T-helper 17 cell (primary cell): ENCODE results near the gene SCCPDH. TPM values are rescaled to one million over a fixed set of nuclear protein-coding genes. Genes with fewer than 3 reads are reported as not detected.
"Not testable (repeated sequence)": the region's sequence is repeated elsewhere in the genome, so short reads cannot be mapped to it uniquely, and the experiment has no call there.

ENCODE experiments used
- ATAC-seq: fragments of 150-1000 bp; cut with Tn5 transposase; 2 replicates; pipeline ENCODE4 v1.10.0; 2021; ENCODE audit warnings: mild to moderate bottlenecking, moderate library complexity
- DNase-seq, 3 donors: peaks; one replicate each; pipeline versions ENCODE4 v3.0.0 to v3.0.0-alpha.2; 2020 to 2021
- H3K9me3 ChIP-seq: one replicate; pipeline ENCODE4 v1.7.0; 2013; ENCODE audit warnings: low read length, mild to moderate bottlenecking; ENCODE audit not compliant: control insufficient read depth, poor library complexity, severe bottlenecking
- H3K27ac Mint-ChIP-seq: one replicate; pipeline ENCODE4 v1.8.0; 2022; ENCODE audit warnings: mild to moderate bottlenecking, moderate library complexity, mixed read lengths
- H3K27me3 Mint-ChIP-seq: one replicate; pipeline ENCODE4 v1.8.0; 2022; ENCODE audit warnings: mixed read lengths
- H3K36me3 Mint-ChIP-seq: one replicate; pipeline ENCODE4 v1.8.0; 2022; ENCODE audit warnings: low read depth, mixed read lengths
- H3K4me1 Mint-ChIP-seq: one replicate; pipeline ENCODE4 v1.8.0; 2022; ENCODE audit warnings: mild to moderate bottlenecking, mixed read lengths
- H3K4me3 Mint-ChIP-seq: one replicate; pipeline ENCODE4 v1.8.0; 2022; ENCODE audit warnings: mild to moderate bottlenecking, moderate library complexity, mixed read lengths
- total RNA-seq, 4 donors: library from RNA in 2 of 4; stranded (reverse) in 2 of 4; gene quantifications; one replicate each; pipeline ENCODE4 v1.2.3 and lab custom pipeline; 2022 to 2026

The SCCPDH gene
- total RNA-seq, 2 donors from 2014 or later = 1.9 to 3.2 TPM

DNA sequence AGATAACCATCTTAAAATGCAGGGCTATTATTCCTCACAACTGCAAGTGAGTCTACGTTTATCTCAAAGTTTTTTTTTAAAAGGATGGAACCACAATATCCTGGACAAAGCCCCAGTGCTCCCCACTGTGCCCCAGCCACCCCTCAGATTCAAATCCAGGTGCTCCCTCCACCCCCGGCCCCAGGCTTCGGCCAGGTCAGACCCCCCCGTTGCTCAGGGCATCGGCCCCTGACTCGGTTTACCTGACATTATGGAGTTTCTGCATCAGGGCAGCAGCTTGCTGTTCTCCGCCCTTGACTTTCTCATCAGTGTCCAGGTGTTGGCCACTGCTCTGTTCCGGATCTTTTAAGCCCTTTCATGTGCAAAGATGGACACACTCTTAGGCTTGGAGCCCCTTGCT, 72.9 kb downstream of the SCCPDH start:
- no peak overlapping the region for H3K27ac Mint-ChIP-seq
- H3K4me3 Mint-ChIP-seq = no peak overlapping the region

DNA sequence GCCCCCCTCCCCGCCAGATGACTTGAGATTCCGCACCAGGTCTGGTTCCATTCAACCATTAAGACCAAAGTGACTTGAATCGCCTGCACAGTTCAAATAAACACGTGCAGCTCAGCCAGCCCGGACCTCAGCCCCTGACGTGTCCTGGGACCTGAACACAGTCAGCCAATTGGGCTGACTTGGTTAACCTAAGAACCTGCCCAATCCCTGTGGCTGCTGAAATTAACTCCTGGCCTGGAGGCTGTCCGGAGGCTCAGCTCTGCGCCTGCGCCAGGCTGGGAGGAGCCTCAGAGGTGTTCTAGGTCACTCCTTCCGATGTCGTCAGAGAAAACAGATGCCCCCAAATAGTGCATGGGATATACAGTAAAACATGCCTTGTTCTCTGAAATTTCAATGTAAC, 73.4 kb downstream of the SCCPDH start:
- Mint-ChIP-seq H3K27ac (no peak overlapping the region), H3K4me1 (no peaks in the 10 kb centered on the region), H3K27me3 (peaks cover 14% of the 10 kb centered on the region), H3K36me3 (no peaks in the 10 kb centered on the region), H3K4me3 (no peak overlapping the region)
- ATAC-seq (no peak), DNase-seq (no peak)
- H3K9me3 ChIP-seq = no peaks in the 10 kb centered on the region

More for the DNA sequence above, 72.9 kb downstream of the SCCPDH start:
- no peaks in the 10 kb centered on the region for H3K9me3 ChIP-seq
- Mint-ChIP-seq H3K36me3 (no peaks in the 10 kb centered on the region), H3K27me3 (peaks cover 15% of the 10 kb centered on the region), H3K4me1 (no peaks in the 10 kb centered on the region)
- DNase-seq (no peak), ATAC-seq (no peak)

DNA sequence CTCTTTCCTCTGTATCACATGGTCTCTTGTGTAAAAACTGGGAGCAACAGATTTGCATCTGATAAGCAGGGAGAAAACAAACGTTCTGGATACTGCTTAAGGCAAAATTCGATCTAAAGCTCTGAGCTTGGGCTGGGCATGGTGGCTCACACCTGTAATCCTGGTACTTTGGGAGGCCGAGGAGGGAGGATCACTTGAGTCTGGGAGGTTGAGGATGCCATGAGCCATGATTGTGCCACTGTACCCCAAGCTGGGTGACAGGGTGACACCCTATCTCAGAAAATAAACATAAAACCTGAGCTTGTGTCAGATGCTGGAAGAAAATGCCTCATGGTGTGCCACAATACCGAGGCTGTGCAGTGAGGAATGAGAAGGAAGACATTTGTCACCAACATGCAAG, 73.9 kb downstream of the SCCPDH start:
- ATAC-seq = no peak
- H3K9me3 ChIP-seq = no peaks in the 10 kb centered on the region
- H3K4me1 Mint-ChIP-seq = no peaks in the 10 kb centered on the region

DNA sequence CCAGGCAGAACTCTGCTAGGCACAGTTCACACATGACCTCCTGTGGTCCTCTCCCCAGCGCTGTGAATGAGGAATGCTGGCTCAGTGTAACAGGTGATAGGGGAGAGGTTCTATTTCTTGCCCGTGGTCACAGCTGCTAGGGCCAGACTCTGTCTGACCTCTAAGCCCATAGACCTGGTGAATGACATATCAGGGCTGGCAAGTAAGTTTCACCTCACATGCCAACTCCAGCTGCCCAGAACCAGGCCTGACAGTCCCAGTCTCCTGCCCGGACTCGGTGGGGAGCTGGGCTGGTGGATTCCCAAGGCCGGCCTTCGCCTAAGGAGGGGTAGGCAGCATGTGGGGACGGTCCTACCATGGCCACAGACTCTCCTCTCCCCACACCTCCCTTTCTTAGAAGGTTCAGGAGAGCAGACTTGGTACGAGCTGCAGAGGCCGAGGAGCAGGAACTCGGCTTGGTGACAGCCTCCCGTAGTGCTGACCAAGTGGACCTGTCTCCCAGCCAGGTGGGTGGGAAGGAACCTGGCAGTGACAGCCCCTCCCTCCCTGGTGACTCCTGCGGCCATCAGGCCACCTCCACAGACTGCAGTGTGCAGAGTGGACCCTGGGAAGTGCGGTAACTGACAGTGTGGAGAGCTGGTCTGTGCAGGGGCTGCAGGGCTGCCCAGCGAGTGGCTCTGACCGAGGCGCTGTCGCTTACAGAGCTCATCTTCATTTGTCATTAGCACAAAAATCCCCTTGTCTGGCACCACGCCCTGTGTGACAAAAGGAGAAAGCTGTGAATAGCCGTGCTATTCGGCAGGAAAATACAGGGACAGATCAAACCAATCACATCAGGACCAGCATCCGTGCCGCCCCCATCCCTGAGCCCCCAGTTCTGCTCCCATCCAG, 74.6 kb downstream of the SCCPDH start:
- DNase-seq = no peak
- Mint-ChIP-seq H3K4me3 (no peak overlapping the region), H3K27me3 (peaks cover 14% of the 10 kb centered on the region), H3K4me1 (no peaks in the 10 kb centered on the region), H3K36me3 (no peaks in the 10 kb centered on the region), H3K27ac (no peak overlapping the region)
- H3K9me3 ChIP-seq = no peaks in the 10 kb centered on the region
- no peak for ATAC-seq

More for the DNA sequence above, 73.9 kb downstream of the SCCPDH start:
- Mint-ChIP-seq H3K36me3 (no peaks in the 10 kb centered on the region), H3K4me3 (no peak overlapping the region), H3K27ac (no peak overlapping the region), H3K27me3 (peaks cover 14% of the 10 kb centered on the region)
- DNase-seq = no peak

DNA sequence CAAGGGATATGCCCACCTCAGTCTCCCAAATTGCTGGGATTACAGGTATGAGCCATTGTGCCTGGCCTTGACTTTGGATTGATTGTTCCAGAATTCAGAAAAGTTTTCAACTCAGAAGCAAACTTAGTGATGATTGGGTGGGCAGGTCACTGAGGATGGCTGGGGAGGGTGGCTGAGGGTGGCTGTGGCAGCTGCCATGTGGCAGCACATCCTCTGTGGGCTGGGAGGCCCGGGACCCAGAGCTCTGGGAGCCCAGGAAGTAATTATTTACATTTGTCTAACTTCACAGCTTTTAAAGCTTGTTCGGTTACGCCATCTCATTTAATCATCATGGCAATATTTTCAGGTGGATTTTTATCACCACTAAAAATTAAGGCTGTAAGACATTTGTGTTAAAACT, 76.1 kb downstream of the SCCPDH start:
- ATAC-seq (no peak), DNase-seq (no peak)
- Mint-ChIP-seq H3K4me1 (no peaks in the 10 kb centered on the region), H3K4me3 (no peak overlapping the region), H3K27ac (no peak overlapping the region), H3K36me3 (no peaks in the 10 kb centered on the region), H3K27me3 (peaks cover 14% of the 10 kb centered on the region)
- H3K9me3 ChIP-seq = no peaks in the 10 kb centered on the region

DNA sequence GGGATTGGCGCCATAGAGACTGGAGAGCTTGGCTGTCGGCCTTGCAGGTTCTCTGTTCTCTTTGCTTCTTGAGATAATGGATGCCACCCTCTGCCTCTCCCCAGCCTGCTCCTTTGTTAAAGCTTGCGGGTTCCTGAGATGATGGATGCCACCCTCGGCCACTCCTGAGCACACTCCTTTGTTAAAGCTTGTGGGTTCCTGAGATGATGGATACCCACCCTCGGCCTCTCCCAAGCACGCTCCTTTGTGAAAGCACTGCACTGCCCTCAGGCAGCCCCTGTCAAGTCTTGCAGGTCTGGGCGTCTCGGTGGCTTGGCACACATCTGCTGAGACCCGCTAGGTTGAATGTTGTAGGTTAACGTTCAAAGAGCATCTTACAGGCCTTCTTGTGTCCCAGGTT, 76.5 kb downstream of the SCCPDH start:
- DNase-seq (no peak), ATAC-seq (no peak)
- Mint-ChIP-seq H3K36me3 (no peaks in the 10 kb centered on the region), H3K4me1 (no peaks in the 10 kb centered on the region), H3K4me3 (no peak overlapping the region), H3K27ac (no peak overlapping the region), H3K27me3 (peaks cover 14% of the 10 kb centered on the region)
- H3K9me3 ChIP-seq = no peaks in the 10 kb centered on the region

DNA sequence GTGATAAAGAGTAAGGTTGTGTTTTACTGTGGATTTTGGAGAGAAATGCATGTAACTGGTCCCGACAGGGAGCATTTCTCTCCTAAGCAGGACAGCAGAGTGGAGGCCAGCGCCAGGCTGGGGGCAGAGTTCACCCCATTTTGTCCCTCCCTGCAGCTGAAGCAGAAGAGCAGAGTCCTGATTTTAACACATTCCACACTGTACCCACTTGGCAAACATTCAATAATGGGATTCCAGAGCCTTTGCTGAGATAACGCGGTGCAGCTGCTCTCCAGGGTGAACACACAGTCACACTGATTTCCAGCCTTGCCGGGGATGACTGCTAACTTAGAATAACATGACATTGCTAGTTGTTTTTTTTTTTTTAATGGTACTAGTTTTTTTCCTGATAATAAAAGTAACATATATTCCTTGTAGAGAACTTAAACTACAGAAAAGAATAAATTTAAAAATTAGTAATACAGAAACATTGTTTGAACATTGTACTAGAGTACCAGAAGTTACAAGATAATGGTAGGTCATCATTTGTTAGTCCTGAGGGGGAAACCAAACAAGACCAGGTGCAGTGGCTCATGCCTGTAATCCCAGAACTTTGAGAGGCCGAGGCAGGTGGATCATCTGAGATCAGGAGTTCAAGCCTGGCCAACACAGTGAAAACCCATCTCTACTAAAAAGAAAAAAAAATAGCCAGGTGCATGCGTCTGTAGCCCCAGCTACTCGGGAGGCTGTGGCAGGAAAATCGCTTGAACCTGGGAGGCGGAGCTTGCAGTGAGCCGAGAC, 77.2 kb downstream of the SCCPDH start:
- Mint-ChIP-seq H3K36me3 (no peaks in the 10 kb centered on the region), H3K27me3 (peaks cover 14% of the 10 kb centered on the region)

DNA sequence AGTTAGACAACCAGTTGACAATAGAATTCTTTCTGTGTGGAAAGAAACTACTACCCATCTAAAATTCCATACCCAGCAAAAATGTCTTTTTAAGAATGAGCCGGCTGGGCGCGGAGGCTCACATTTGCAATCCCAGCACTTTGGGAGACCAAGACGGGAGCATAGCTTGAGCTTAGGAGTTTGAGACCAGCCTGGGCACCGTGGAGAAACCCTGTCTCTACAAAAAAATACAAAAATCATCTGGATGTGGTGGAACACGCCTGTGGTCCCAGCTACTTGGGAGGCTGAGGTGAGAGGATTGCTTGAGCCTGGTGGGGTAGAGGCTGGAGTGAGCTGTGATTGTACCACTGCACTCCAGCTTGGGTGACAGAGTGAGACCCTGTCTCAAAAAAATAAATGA, 79.2 kb downstream of the SCCPDH start:
- Mint-ChIP-seq H3K36me3 (no peaks in the 10 kb centered on the region), H3K27ac (no peak overlapping the region)

More for the DNA sequence above, 77.2 kb downstream of the SCCPDH start:
- DNase-seq (no peak), ATAC-seq (no peak)
- no peaks in the 10 kb centered on the region for H3K9me3 ChIP-seq
- no peak overlapping the region for H3K27ac Mint-ChIP-seq
- no peaks in the 10 kb centered on the region for H3K4me1 Mint-ChIP-seq
- H3K4me3 Mint-ChIP-seq = no peak overlapping the region

DNA sequence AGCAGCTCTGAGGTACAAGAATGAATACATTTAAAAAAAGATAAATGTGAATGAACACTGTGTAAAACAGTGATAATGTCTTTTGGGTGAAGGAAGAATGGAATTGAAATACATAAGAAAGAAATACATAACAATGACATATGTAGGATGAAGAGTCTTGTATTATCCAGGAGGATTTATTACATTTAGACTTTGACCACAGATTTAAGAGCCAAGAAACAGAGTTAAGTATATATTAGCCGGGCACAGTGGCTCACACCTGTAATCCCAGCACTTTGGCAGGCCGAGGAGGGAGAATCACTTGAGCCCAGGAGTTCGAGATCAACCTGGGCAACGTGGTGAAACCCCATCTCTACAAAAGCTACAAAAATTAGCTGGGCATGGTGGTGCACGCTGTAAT, 79.7 kb downstream of the SCCPDH start:
- H3K4me1 Mint-ChIP-seq = no peaks in the 10 kb centered on the region
- H3K4me3 Mint-ChIP-seq = no peak overlapping the region
- H3K27ac Mint-ChIP-seq = no peak overlapping the region

More for the DNA sequence above, 79.2 kb downstream of the SCCPDH start:
- no peaks in the 10 kb centered on the region for H3K9me3 ChIP-seq
- Mint-ChIP-seq H3K4me1 (no peaks in the 10 kb centered on the region), H3K4me3 (no peak overlapping the region), H3K27me3 (peaks cover 17% of the 10 kb centered on the region)
- DNase-seq = no peak
- ATAC-seq = no peak

DNA sequence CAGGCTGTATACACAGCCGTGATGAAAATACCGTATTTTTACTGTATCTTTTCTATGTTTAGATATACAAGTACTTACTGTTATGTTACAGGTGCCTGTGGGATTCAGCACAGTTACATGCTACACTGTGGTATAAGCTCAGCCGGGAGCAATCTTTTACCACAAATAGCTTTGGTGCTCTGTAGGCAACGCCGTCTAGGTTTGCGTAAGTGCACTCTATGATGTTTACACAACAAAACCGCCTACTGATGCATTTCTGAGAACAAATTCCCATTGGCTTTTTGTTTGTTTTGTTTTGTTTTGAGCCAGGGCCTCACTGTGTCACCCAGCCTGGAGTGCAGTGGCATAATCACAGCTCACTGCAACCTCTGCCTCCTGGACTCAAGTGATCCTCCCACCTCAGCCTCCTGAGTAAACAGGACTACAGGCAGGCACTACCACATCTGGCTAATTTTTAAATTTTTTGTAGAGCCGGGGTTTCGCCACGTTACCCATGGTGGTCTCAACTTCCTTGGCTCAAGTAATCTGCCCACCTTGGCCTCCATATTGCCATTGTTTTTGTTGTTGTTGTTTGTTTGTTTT, 81.0 kb downstream of the SCCPDH start:
- H3K4me3 Mint-ChIP-seq = no peak overlapping the region
- peaks cover 8% of the 10 kb centered on the region for H3K27me3 Mint-ChIP-seq
- no peak overlapping the region for H3K27ac Mint-ChIP-seq
- ATAC-seq (no peak), DNase-seq (no peak)
- H3K9me3 ChIP-seq = no peaks in the 10 kb centered on the region
- H3K4me1 Mint-ChIP-seq = no peaks in the 10 kb centered on the region
- H3K36me3 Mint-ChIP-seq = no peaks in the 10 kb centered on the region

More for the DNA sequence above, 79.7 kb downstream of the SCCPDH start:
- DNase-seq = no peak
- H3K9me3 ChIP-seq = no peaks in the 10 kb centered on the region
- no peak for ATAC-seq
- H3K27me3 Mint-ChIP-seq = peaks cover 13% of the 10 kb centered on the region
- no peaks in the 10 kb centered on the region for H3K36me3 Mint-ChIP-seq

DNA sequence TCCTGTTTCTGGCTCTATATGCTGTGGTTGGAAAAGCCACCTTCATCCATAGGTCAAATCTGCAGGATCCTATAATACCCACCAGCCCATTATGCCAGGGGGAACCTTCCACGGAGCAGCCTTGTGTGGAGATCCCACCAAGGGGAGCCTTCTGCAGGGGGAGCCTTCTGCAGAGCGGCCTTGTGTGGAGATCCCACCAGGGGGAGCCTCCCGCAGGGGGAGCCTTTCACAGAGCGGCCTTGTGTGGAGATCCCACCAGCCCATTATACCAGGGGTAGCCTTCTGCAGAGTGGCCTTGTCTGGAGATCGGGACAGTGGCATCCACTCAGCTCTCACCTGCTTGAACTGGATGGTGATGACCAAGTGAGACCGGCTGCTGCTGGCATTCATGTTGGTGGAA, 85.3 kb downstream of the SCCPDH start:
- H3K9me3 ChIP-seq = no peaks in the 10 kb centered on the region
- Mint-ChIP-seq H3K4me1 (no peaks in the 10 kb centered on the region), H3K36me3 (peaks cover 5% of the 10 kb centered on the region), H3K27ac (no peak overlapping the region), H3K4me3 (no peak overlapping the region), H3K27me3 (peaks cover 35% of the 10 kb centered on the region)
- ATAC-seq = no peak
- no peak for DNase-seq

DNA sequence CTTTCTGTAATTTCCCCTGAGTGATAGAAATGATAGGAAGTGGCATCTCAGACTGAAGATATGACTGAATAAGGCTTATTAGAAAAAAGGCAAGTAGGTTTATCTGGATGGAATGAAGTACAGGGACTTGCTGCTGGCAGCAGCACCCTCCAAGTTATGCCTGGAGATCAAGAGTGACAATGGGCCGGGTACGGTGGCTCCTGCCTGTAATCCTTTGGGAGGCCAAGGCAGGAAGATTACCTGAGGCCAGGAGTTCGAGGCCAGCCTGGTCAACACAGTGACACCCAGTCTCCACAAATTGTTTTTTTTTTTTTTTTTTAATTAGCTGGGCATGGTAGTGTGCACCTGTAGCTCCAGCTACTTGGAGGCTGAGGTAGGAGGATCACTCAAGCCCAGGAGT, 87.8 kb downstream of the SCCPDH start:
- no peaks in the 10 kb centered on the region for H3K9me3 ChIP-seq
- Mint-ChIP-seq H3K4me3 (no peak overlapping the region), H3K27me3 (peaks cover 43% of the 10 kb centered on the region), H3K4me1 (no peaks in the 10 kb centered on the region), H3K36me3 (peaks cover 5% of the 10 kb centered on the region), H3K27ac (no peak overlapping the region)
- ATAC-seq = no peak
- no peak for DNase-seq

DNA sequence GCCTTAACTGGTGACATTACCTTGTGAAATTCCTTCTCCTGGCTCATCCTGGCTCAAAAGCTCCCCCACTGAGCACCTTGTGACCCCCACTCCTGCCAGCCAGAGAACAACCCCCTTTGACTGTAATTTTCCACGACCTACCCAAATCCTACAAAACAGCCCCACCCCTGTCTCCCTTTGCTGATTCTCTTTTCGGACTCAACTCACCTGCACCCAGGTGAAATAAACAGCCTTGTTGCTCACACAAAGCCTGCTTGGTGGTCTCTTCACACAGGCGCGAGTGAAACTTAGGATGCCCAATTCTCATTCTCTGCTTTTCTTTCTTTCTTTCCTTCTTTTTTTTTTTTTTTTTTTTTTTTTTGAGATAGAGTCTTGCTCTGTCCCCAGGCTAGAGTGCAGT, 89.1 kb downstream of the SCCPDH start:
- ATAC-seq, H3K4me3 Mint-ChIP-seq, H3K36me3 Mint-ChIP-seq, H3K9me3 ChIP-seq, DNase-seq, H3K27ac Mint-ChIP-seq, H3K4me1 Mint-ChIP-seq: not testable (repeated sequence)
- H3K27me3 Mint-ChIP-seq = peaks cover 36% of the 10 kb centered on the region
